K562 (cell line): ENCODE measurements around the gene ZSWIM4. TPM values are rescaled to one million over a fixed set of nuclear protein-coding genes. Genes with fewer than 3 reads are reported as not detected.

Experiments used
- BDP1 ChIP-seq: IDR thresholded peaks from 3 replicates; pipeline ENCODE4 v1.6.1; 2011; ENCODE audit not compliant: insufficient read length, insufficient read depth
- CBX1 ChIP-seq: sonication (generic); IDR thresholded peaks from 2 replicates; pipeline ENCODE4 v1.6.1; 2016; ENCODE audit warnings: antibody characterized with exemption, low read depth, mild to moderate bottlenecking
- CCNT2 ChIP-seq: IDR thresholded peaks from 2 replicates; pipeline ENCODE4 v1.6.1; 2011; ENCODE audit warnings: borderline replicate concordance, low read depth, mild to moderate bottlenecking, moderate library complexity, mixed read lengths, low read length; ENCODE audit not compliant: insufficient read length; ENCODE audit errors: extremely low read depth
- CHD1 ChIP-seq: fragments of 200-600 bp; sonication (generic); IDR thresholded peaks from one replicate; pipeline ENCODE4 v1.6.1; 2012; ENCODE audit warnings: mild to moderate bottlenecking, moderate library complexity, low read length, inconsistent platforms
- CREB1 ChIP-seq, 2 experiments: sonication (generic) in 1 of 2; formaldehyde crosslinking in 1 of 2; IDR thresholded peaks; 2 replicates each; pipeline versions ENCODE4 v1.6.1 to v1.8.0; 2012 to 2022; ENCODE audit warnings: inconsistent platforms in 1 of 2, mild to moderate bottlenecking in 1 of 2, missing genetic modification reagents in 1 of 2, moderate library complexity in 1 of 2
- EP400 ChIP-seq: fragments of 450-650 bp; IDR thresholded peaks from 2 replicates; pipeline ENCODE4 v1.6.1; 2017; ENCODE audit warnings: antibody characterized with exemption, mild to moderate bottlenecking, moderate library complexity
- GABPB1 ChIP-seq: sonication (generic); formaldehyde crosslinking; IDR thresholded peaks from 2 replicates; pipeline ENCODE4 v1.8.0; 2022; ENCODE audit warnings: mild to moderate bottlenecking, missing genetic modification reagents
- HNRNPL ChIP-seq: fragments of 200-400 bp; formaldehyde crosslinking; IDR thresholded peaks from 2 replicates; pipeline ENCODE4 v1.6.1; 2017; ENCODE audit warnings: low read depth, mild to moderate bottlenecking, low read length
- KAT8 ChIP-seq: fragments of 450-650 bp; IDR thresholded peaks from 2 replicates; pipeline ENCODE4 v1.6.1; 2016; ENCODE audit warnings: low read depth, mild to moderate bottlenecking
- KLF16 ChIP-seq: IDR thresholded peaks from 2 replicates; pipeline ENCODE4 v1.6.1; 2016; ENCODE audit warnings: antibody characterized with exemption
- MTA3 ChIP-seq: fragments of 450-650 bp; formaldehyde crosslinking; IDR thresholded peaks from 2 replicates; pipeline ENCODE4 v1.6.1; 2017; ENCODE audit warnings: mild to moderate bottlenecking, borderline replicate concordance
- NRF1 ChIP-seq, 2 experiments: fragments of 450-650 bp; IDR thresholded peaks in 1 of 2; conservative IDR thresholded peaks in 1 of 2; 2 replicates each; pipeline ENCODE4 v1.6.1; 2014; ENCODE audit warnings: mild to moderate bottlenecking in 2 of 2
- SETDB1 ChIP-seq: IDR thresholded peaks from one replicate; pipeline ENCODE4 v1.6.1; 2012; ENCODE audit warnings: low read length, control low read depth, inconsistent platforms
- SIN3A ChIP-seq, 2 experiments: fragments of 150-350 bp in 1 of 2; IDR thresholded peaks; 2 replicates each; pipeline ENCODE4 v1.6.1; 2011 to 2016; ENCODE audit warnings: borderline replicate concordance in 2 of 2, low read depth in 2 of 2, low read length in 2 of 2, mild to moderate bottlenecking in 2 of 2, moderate library complexity in 2 of 2; ENCODE audit not compliant: control insufficient read depth in 1 of 2
- SIN3B ChIP-seq: fragments of 450-650 bp; IDR thresholded peaks from 2 replicates; pipeline ENCODE4 v1.6.1; 2017; ENCODE audit warnings: low read depth, mild to moderate bottlenecking, moderate library complexity
- SMARCA5 ChIP-seq: fragments of 450-650 bp; IDR thresholded peaks from 2 replicates; pipeline ENCODE4 v1.6.1; 2016
- SUPT5H ChIP-seq: fragments of 450-650 bp; IDR thresholded peaks from 2 replicates; pipeline ENCODE4 v1.6.1; 2016
- TEAD1 ChIP-seq, 2 experiments: fragments of 450-650 bp in 1 of 2; sonication (generic) in 1 of 2; formaldehyde crosslinking; IDR thresholded peaks; 2 replicates each; pipeline versions ENCODE4 v1.4.0 to v1.8.0; 2020 to 2022; ENCODE audit warnings: mild to moderate bottlenecking in 2 of 2, missing genetic modification reagents in 1 of 2
- ZBTB7A ChIP-seq: IDR thresholded peaks from 2 replicates; pipeline ENCODE4 v1.6.1; 2011; ENCODE audit warnings: low read depth, mild to moderate bottlenecking, low read length, moderate library complexity, borderline replicate concordance; ENCODE audit not compliant: control insufficient read depth
- ZNF12 ChIP-seq: sonication (generic); formaldehyde crosslinking; IDR thresholded peaks from 2 replicates; pipeline ENCODE4 v1.4.0; 2020; ENCODE audit warnings: mild to moderate bottlenecking, missing genetic modification reagents
- ZNF3 ChIP-seq: fragments of 250-450 bp; sonication (Bioruptor Pico); IDR thresholded peaks from 2 replicates; pipeline ENCODE4 v1.5.0; 2021; ENCODE audit warnings: mild to moderate bottlenecking, moderate library complexity
- polyA plus RNA-seq, 8 experiments: library from polyadenylated mRNA; depleted of rRNA in 4 of 8; stranded (reverse) in 5 of 8; unstranded in 3 of 8; fragments of >200 nt; fragmentation: Nextera tagmentation in 2 of 8; fragmentation: Illumina TruSeq in 1 of 8; extraction: Ambion mirVana in 2 of 8; extraction: Trizol in 1 of 8; gene quantifications; 2 replicates each; pipeline versions ENCODE4 v1.2.1 to v1.2.3, GENCODE V29; 2011 to 2014; ENCODE audit warnings: inconsistent platforms in 1 of 8, missing spikeins in 1 of 8
- total RNA-seq, 7 experiments: library from RNA; depleted of rRNA in 6 of 7; stranded (reverse); fragments of >200 nt in 6 of 7; fragmentation: Illumina TruSeq in 2 of 7; extraction: Trizol in 2 of 7; gene quantifications; 2 replicates each; pipeline versions ENCODE4 v1.2.1 to v1.2.3, GENCODE V29; 2011 to 2021; ENCODE audit warnings: low replicate concordance in 1 of 7
- TF ChIP-seq, protein P1 (sequence below): fragments of 250-450 bp; sonication (Bioruptor Pico); IDR thresholded peaks from 2 replicates; pipeline ENCODE4 v1.4.0; 2020; ENCODE audit warnings: mild to moderate bottlenecking
- TF ChIP-seq, protein P2 (sequence below), 2 experiments: fragments of 250-450 bp in 1 of 2; fragments of 450-650 bp in 1 of 2; sonication (Bioruptor Pico) in 1 of 2; IDR thresholded peaks; 2 replicates each; pipeline versions ENCODE4 v1.6.1 to v1.8.0; 2016 to 2021; ENCODE audit warnings: mild to moderate bottlenecking in 2 of 2, moderate library complexity in 2 of 2, missing compliant biosample characterization in 1 of 2, missing genetic modification characterization in 1 of 2
- TF ChIP-seq, protein P3 (sequence below): fragments of 450-650 bp; IDR thresholded peaks from 2 replicates; pipeline ENCODE4 v1.6.1; 2018; ENCODE audit warnings: mild to moderate bottlenecking, low read depth; ENCODE audit not compliant: partially characterized antibody

The ZSWIM4 gene
- total and polyA plus RNA-seq, 9 of the 15 experiments (the other 6 are each of a cell fraction or from before 2014, with no cell fraction given), result 0.25 to 3.7 (median 0.79) TPM; not detected in 2

DNA sequence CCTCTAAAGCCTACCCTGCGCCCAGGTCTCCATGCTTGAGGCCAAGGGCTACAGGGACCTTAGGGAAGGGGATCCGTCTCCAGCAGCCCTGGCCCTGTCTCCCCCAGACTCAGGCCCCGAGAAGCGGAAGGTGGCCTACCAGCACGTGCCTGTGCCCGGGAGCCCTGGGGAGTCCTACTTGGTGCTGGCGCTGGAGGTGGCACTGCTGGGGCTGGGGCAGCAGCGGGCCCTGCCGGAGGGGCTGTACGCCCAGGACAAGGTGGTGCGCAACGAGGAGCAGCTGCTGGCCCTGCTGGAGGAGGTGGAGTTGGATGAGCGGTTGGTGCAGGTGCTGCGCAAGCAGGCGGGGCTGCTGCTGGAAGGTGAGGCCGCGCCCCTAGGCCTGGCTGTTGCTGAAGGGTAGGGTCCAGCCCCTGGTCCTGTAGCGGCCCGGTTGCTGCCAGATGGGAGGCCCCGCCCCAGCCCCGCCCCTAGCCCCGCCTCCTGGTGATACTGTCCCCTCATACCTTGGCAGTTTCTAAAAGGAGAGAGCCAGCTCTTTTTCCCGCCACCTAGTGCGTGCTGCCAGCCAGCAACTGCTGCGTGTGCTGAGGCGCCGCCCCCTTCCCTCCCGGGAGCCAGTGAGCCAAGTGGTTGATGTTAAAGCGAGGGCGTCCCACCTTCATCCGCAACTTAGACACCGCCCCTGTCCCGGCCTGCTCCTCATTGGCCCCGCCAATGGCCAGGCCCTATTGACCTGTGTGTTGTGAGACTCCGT is 22.6 kb downstream of the ZSWIM4 start (continued):
- TF ChIP-seq MTA3 (peak; percentile 69; the same call in 1 of the 2 replicates), SETDB1 (no peak), SMARCA5 (peak; percentile 67; the same call in 1 of the 2 replicates), NRF1 (conservative IDR thresholded peaks at IDR 0.05 in 1 of 2, IDR thresholded peaks at IDR 0.05 in 1 of 2) (peak; percentile 53 to 54; a peak in 3 of 4 replicates), SIN3A (IDR thresholded peaks at IDR 0.05; ENCODE audit: borderline replicate concordance in 2 of 2, control insufficient read depth in 1 of 2, low read depth in 2 of 2, low read length in 2 of 2) (peak in 1 of 2 experiments; percentile 11; a peak in 1 of 4 replicates), BDP1 (no peak), CCNT2 (peak; percentile 25), HNRNPL (0 out of 2 replicates have a peak, but pooled peaks have one; percentile 61), ZNF12 (CRISPR knock-in tag) (no peak), GABPB1 (CRISPR knock-in tag) (peak; percentile 56; the same call in 1 of the 2 replicates), EP400 (peak; percentile 14; the same call in 1 of the 2 replicates), ZNF3 (CRISPR knock-in tag) (no peak), SIN3B (no peak), CHD1 (peak; percentile 52), KAT8 (no peak), SUPT5H (peak; percentile 59), CREB1 (IDR thresholded peaks at IDR 0.05) (no peak), CREB1 (CRISPR knock-in tag; IDR thresholded peaks at IDR 0.05) (peak; percentile 26; the same call in 1 of the 2 replicates), KLF16 (no peak), TEAD1 (CRISPR knock-in tag; IDR thresholded peaks at IDR 0.05) (0 out of 4 replicates have a peak, but pooled peaks of 1 of the 2 experiments have one; percentile 41), ZBTB7A (peak; percentile 59; the same call in 1 of the 2 replicates), CBX1 (no peak)
- TF ChIP-seq, protein P1, sequence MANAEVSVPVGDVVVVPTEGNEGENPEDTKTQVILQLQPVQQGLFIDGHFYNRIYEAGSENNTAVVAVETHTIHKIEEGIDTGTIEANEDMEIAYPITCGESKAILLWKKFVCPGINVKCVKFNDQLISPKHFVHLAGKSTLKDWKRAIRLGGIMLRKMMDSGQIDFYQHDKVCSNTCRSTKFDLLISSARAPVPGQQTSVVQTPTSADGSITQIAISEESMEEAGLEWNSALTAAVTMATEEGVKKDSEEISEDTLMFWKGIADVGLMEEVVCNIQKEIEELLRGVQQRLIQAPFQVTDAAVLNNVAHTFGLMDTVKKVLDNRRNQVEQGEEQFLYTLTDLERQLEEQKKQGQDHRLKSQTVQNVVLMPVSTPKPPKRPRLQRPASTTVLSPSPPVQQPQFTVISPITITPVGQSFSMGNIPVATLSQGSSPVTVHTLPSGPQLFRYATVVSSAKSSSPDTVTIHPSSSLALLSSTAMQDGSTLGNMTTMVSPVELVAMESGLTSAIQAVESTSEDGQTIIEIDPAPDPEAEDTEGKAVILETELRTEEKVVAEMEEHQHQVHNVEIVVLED (CRISPR knock-in tag), result no peak
- TF ChIP-seq, protein P2, sequence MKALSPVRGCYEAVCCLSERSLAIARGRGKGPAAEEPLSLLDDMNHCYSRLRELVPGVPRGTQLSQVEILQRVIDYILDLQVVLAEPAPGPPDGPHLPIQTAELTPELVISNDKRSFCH (CRISPR knock-in tag; IDR thresholded peaks at IDR 0.05), result no peak
- TF ChIP-seq, protein P2 (tag; IDR thresholded peaks at IDR 0.05), result peak; percentile 35; the same call in 1 of the 2 replicates
- TF ChIP-seq, protein P3, sequence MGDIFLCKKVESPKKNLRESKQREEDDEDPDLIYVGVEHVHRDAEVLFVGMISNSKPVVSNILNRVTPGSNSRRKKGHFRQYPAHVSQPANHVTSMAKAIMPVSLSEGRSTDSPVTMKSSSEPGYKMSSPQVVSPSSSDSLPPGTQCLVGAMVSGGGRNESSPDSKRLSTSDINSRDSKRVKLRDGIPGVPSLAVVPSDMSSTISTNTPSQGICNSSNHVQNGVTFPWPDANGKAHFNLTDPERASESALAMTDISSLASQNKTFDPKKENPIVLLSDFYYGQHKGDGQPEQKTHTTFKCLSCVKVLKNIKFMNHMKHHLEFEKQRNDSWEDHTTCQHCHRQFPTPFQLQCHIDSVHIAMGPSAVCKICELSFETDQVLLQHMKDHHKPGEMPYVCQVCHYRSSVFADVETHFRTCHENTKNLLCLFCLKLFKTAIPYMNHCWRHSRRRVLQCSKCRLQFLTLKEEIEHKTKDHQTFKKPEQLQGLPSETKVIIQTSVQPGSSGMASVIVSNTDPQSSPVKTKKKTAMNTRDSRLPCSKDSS, result no peak
